ENCODE results near the gene ZNF543.
"Not testable (repeated sequence)": the region's sequence is repeated elsewhere in the genome, so short reads cannot be mapped to it uniquely, and the experiment has no call there.

ZNF543 gene

GRCh38 chr19:57321751-57322150, 1.5 kb downstream of the ZNF543 start:
- DNase-seq, result no peak

DNA sequence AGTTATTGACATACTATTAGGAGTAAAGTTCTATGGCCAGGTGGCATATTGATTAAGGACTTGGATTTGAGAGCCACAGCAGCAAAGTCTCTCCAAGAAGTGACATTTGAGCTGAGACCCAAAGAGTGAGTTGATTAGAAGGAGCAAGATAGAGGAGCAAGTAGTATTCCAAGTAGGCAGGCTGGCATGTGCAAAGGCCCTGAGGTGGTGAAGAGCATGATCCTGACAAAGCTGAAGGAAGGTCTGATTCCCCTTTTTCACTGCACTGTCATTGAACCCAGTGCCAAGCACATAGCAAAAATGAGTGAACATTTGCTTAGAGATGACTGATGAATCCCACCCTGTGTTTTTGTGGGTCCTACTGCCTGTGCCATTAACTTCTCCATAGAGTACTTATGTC, 4.7 kb downstream of the ZNF543 start:
- no peak for DNase-seq

DNA sequence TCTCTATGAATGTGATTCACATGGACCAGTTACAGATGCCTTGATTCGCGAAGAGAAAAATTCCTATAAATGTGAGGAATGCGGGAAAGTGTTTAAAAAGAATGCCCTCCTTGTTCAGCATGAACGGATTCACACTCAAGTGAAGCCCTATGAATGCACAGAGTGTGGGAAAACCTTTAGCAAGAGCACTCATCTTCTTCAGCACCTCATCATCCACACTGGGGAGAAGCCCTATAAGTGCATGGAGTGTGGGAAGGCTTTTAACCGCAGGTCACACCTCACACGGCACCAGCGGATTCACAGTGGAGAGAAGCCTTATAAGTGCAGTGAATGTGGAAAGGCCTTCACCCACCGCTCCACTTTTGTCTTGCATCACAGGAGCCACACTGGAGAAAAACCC, 7.7 kb downstream of the ZNF543 start:
- no peak for DNase-seq

GRCh38 chr19:57334191-57334590, 13.9 kb downstream of the ZNF543 start:
- no peak for DNase-seq

DNA sequence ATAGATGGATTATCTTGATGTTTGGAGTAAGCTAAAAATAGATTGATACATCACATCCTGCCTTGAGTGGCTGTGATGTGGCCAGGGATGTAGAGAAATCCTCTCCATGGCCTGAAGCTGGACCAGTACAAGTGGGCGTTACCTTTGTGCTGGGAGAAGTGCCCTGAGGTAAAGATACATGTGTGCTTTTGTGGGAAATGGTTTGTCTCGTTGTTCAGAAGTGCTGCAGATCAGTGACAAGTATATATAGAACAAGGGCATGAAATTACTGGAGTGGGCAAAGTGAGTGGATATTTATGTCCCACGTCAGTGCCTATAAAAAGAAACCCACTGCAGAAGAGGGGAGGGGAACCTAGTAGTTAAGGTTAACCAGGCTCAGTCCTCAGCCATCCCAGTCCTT, 18.6 kb downstream of the ZNF543 start:
- DNase-seq, result no peak

DNA sequence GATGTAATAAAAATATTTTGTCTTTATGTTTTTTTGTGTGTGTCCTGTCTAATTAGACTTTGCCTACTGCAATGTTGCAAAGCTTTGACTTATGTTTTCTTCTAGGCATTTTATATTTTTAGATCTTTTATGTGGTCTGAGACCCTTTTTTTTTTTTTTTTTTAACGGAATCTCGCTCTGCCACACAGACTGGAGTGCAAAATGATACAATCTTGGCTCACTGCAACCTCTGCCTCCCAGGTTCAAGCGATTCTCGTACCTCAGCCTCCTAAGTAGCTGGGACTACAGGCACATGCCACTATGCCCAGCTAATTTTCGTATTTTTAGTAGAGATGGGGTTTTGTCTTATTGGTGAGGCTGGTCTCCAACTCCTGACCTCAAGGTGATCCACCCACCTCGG, 22.3 kb downstream of the ZNF543 start:
- no peak for DNase-seq

DNA sequence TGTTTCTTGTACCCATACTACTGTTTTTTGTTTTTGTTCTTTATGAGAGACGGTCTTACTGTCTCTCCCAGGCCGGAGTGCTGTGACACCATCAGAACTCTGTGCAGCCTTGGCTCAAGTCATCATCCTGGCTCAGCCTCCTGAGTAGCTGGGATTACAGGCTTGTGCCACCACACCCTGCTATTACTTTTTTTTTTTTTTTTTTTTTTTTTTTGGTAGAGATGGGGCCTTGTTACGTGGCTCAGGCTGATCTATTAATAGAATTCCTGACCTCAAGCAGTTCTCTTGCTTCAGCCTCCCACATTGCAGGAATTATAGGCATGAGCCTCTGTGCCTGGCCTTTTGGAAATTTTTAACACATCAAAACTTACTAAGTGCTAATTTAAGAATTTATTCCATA, 27.9 kb downstream of the ZNF543 start:
- no peak for DNase-seq

DNA sequence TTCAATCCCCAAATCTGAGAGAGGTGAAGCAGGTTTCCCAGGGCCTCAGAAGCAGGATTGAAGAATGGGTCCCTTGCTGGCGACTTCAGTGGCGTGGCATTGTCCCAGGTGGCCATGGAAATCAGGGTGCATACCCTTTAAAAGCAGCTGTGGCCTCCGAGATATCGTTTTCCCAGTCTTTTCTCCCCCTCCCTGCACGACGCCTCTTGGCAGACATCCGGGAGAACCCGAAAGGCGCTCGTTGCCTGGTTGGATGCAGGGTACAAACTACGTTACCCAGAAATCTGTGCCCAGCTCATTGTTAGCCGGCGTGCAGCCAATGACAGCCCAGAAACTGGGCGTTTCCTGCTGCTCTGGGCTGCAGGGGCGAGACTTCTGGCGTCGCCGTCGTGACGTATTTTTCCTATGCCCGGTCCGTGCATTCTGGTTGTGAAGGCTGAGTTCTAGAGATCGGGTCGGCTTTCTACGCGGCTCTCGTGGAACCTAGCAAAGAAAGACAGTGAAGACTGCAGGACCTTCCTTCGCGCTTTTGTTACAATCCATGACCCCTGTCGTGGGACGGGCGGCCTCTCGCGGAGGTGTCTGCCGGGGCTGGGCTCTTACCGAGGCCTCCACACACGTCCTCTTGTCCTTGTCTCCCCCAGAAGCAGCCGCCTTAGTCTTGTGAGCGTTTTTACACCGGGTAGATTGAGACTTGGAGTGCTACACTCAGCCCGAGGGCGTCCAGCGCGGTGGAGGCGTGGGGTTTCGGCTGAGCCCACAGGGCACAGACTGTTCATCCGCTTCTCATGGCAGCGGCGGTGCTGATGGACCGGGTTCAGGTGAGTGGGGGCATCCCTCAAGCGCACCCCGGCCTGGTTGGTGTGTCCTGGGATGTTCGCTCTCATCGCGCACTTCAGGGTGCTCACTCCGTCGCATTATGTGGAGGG, 30.9 kb downstream of the ZNF543 start, which contains the start of gene ZNF304:
Gene ZNF304 (plus strand): TSS at position 395 of the 929 bp plus-strand sequence. CDS start 394 bp downstream, at position 789.
- DNase-seq, result peak; percentile 72 to 86

DNA sequence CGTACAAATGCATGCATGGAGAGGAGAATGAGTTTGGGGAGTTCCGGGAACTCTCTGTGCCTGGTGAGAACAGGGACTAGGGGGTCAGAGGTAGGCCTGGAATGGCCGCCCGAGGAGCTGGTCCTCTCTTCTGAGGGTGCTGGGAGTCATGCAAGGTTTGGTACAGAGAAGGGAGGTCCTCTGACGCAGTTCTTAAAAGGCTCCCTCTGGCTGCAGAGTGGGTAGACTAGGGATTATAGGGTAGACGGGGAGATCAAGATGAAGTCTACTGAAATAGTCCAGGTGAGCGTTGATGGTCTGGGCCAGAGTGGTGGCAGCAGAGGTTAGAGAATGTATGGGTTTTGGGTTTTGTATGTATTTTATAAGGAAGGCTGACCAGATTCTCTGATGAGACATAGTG, 31.6 kb downstream of the ZNF543 start:
- no peak for DNase-seq

DNA sequence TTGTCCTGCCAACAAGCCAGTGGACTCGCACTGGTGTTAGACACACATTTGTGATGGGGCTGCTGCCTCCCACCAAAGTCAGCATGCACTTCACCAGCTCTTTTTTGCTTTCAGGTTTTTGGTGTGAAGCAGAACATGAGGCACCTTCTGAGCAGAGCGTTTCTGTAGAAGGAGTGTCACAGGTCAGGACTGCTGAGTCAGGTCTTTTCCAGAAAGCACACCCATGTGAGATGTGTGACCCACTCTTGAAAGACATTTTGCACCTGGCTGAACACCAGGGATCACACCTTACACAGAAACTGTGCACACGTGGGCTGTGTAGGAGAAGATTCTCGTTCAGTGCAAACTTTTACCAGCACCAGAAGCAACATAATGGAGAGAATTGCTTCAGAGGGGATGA, 35.6 kb downstream of the ZNF543 start:
- no peak for DNase-seq

DNA sequence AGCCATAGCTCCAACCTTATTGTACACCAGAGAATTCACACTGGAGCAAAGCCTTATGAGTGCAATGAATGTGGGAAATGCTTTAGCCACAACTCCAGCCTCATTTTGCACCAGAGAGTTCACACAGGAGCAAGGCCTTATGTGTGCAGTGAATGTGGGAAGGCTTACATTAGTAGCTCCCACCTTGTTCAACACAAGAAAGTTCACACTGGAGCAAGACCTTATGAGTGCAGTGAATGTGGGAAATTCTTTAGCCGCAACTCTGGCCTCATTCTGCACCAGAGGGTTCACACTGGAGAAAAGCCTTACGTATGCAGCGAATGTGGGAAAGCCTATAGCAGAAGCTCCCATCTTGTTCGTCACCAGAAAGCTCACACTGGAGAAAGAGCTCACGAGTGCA, 37.1 kb downstream of the ZNF543 start:
- no peak for DNase-seq

GRCh38 chr19:57359300-57359699, 39.0 kb downstream of the ZNF543 start:
- no peak for DNase-seq

DNA sequence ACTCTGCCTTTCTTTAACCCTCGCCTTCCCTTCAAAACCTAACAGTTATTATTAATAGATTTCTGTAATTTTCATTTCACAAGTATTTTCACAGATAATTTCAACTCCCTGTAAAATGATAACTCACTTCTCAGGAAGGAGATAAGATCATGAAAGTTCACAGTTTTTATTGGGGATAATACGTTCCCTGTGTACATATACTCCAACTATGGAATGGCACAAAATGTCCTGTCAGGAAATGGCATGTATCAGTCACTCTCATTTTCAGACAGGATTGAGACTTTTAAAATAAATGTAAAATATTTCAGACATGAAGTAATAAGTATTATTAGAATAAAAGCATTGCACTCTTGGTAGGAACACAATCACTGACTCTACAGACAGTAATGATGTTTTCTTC, 42.1 kb downstream of the ZNF543 start:
- DNase-seq, result no peak

GRCh38 chr19:57362997-57363687, 42.9 kb downstream of the ZNF543 start, which contains the start of the genes TRAPPC2B and ZNF547:
TRAPPC2B (plus strand) TSS chr19:57363551; CDS start chr19:57364834, 1,283 bp downstream.
ZNF547 (plus strand) TSS chr19:57363551; CDS start chr19:57368556, 5,005 bp downstream.
- DNase-seq, result peak; percentile 96 to 99

- no peak for DNase-seq
Measured at GRCh38 chr19:57363688-57364181, 43.5 kb downstream of the ZNF543 start.

DNA sequence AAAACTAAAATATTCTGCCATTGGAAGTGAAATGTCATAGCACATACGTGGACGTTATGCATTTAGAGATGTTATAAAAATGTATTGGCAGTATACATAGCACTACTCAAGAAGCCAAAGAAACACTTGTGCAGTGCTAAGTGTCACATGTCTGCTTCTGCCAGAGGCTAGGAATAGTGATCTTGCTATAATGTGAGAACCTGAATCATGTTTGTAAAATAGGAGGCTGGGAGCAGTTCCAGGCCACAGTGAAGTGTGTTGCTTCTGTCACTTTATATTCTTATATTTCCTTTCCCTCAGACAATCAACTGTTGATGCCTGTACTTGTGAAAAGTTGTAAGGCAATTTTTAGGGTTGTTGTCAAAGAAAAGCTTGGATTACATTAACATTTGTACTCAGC, 46.5 kb downstream of the ZNF543 start:
- DNase-seq, result no peak

DNA sequence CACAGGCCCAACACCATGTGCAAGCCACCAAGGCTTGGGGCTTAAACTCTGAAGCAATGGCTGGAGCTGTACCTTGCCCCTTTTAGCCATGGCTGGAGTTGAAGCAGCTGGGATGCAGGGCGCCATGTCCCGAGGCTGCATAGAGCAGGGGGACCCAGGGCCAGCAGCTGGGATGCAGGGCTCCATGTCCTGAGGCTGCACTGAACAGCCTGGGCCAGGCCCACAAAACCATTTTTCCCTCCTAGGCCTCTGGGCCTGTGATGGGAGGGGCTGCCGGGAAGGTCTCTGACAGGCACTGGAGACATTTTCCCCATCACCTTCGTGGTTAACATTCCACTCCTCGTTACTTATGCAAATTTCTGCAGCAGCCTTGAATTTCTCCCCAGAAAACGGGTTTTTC, 53.9 kb downstream of the ZNF543 start:
- DNase-seq, result no peak

GRCh38 chr19:57374647-57375046, 54.4 kb downstream of the ZNF543 start:
- DNase-seq, result not testable (repeated sequence)

GRCh38 chr19:57376151-57376550, 55.9 kb downstream of the ZNF543 start:
- DNase-seq, result no peak

- no peak for DNase-seq
Measured at GRCh38 chr19:57377498-57378146, 57.4 kb downstream of the ZNF543 start.

Data from stimulated activated CD4-positive, alpha-beta T cell treated with anti-CD3 and anti-CD28 coated beads, Interleukin-4, amount 100 ng/mL, for 4 hours (primary cell).